ENCODE results near the gene TCHH. TPM values are rescaled to one million over a fixed set of nuclear protein-coding genes. Genes with fewer than 3 reads are reported as not detected.

TCHH gene
- under 1 TPM; 0.16 to 0.27 TPM for total RNA-seq
- polyA plus RNA-seq = under 1 TPM in 1 of 2 donors, not detected in 1; 0.13 TPM
- long read RNA-seq, donor 1, partial matches to known transcripts = 0 of 4 reads
- long read RNA-seq, donor 1, other reads (novel, unspliced or antisense) = 4 of 4 reads
- long read RNA-seq, donor 2 = 0 reads

- 53 to 64% methylated on average over 4 of the region's 4 CpGs for WGBS, 2 donors
- no peak for ATAC-seq (ENCODE audit: low FRiP score)
Observed at GRCh38 chr1:152115344-152115743, at the start of gene TCHH. TCHH (minus strand) TSS chr1:152115444; CDS start chr1:152114080, 1,364 bp downstream.

GRCh38 chr1:152164517-152165136 is 49.4 kb upstream of the TCHH start:
- no peaks in the 10 kb centered on the region for H3K9me3 ChIP-seq (ENCODE audit: control insufficient read depth, low read length)

More at GRCh38 chr1:152115344-152115743, at the start of gene TCHH:
- Histone ChIP-seq H3K27ac (ENCODE audit: low read depth in 1 of 2, low read length in 2 of 2) (no peak within 1 kb of the TSS), H3K4me1 (ENCODE audit: control insufficient read depth in 1 of 2, insufficient read depth in 2 of 2, low read length in 2 of 2) (no peaks in the 10 kb centered on the region), H3K36me3 (ENCODE audit: control insufficient read depth in 1 of 2, insufficient read depth in 2 of 2, low read length in 1 of 2) (no peaks in the 10 kb centered on the region), H3K27me3 (ENCODE audit: control insufficient read depth in 1 of 2, insufficient read depth in 2 of 2, low read length in 1 of 2) (no peaks in the 10 kb centered on the region), H3K9me3 (ENCODE audit: control insufficient read depth, low read length) (no peaks in the 10 kb centered on the region), H3K4me3 (ENCODE audit: low read length in 2 of 2) (no peak within 1 kb of the TSS)
- intact Hi-C loops (cut with DNase I) = no loop called here
- no peak for DNase-seq

GRCh38 chr1:152162792-152163463 is 47.7 kb upstream of the TCHH start:
- intact Hi-C loops (cut with DNase I) = no loop called here
- WGBS, 2 donors = 19 to 33% methylated on average over 1 of the region's 1 CpG
- no peak overlapping the region for H3K4me3 ChIP-seq (ENCODE audit: low read length in 2 of 2)
- no peaks in the 10 kb centered on the region for H3K27me3 ChIP-seq (ENCODE audit: control insufficient read depth in 1 of 2, insufficient read depth in 2 of 2, low read length in 1 of 2)
- H3K36me3 ChIP-seq (ENCODE audit: control insufficient read depth in 1 of 2, insufficient read depth in 2 of 2, low read length in 1 of 2) = no peaks in the 10 kb centered on the region
- ATAC-seq (ENCODE audit: low FRiP score) (no peak), DNase-seq (no peak)
- peaks cover 0 to 2% of the 10 kb centered on the region in 2 donors for H3K4me1 ChIP-seq (ENCODE audit: control insufficient read depth in 1 of 2, insufficient read depth in 2 of 2, low read length in 2 of 2)
- no peaks in the 10 kb centered on the region for H3K9me3 ChIP-seq (ENCODE audit: control insufficient read depth, low read length)
- no peak overlapping the region for H3K27ac ChIP-seq (ENCODE audit: low read depth in 1 of 2, low read length in 2 of 2)

More at GRCh38 chr1:152164517-152165136, 49.4 kb upstream of the TCHH start:
- DNase-seq (no peak), ATAC-seq (ENCODE audit: low FRiP score) (no peak)
- WGBS, 2 donors = 55 to 57% methylated on average over 2 of the region's 2 CpGs
- Histone ChIP-seq H3K4me1 (ENCODE audit: control insufficient read depth in 1 of 2, insufficient read depth in 2 of 2, low read length in 2 of 2) (peaks cover 0 to 2% of the 10 kb centered on the region in 2 donors), H3K4me3 (ENCODE audit: low read length in 2 of 2) (no peak overlapping the region), H3K27me3 (ENCODE audit: control insufficient read depth in 1 of 2, insufficient read depth in 2 of 2, low read length in 1 of 2) (no peaks in the 10 kb centered on the region), H3K36me3 (ENCODE audit: control insufficient read depth in 1 of 2, insufficient read depth in 2 of 2, low read length in 1 of 2) (no peaks in the 10 kb centered on the region), H3K27ac (ENCODE audit: low read depth in 1 of 2, low read length in 2 of 2) (no peak overlapping the region)
- intact Hi-C loops (cut with DNase I) = no loop called here

DNA sequence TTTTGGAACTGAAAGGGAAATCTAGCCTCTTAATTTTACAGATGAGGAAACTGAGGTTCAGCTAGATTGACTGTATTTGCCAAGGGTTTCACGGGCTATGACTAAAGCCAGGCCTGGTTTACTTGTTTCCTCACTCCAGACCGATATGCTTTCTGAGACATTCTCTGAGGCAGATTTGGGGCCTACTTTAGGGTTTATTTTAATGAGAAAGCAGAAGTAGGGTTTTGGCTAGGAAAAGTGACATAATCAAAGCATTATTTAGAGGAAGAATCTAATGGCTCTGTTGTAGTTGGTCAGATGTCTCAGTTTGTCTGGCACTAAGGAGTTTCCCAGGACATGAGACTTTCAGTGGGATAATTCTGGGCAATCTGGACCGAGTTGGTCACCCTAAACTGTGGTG is 45.3 kb upstream of the TCHH start:
- Histone ChIP-seq H3K4me3 (ENCODE audit: low read length in 2 of 2) (no peak overlapping the region), H3K9me3 (ENCODE audit: control insufficient read depth, low read length) (no peaks in the 10 kb centered on the region), H3K27me3 (ENCODE audit: control insufficient read depth in 1 of 2, insufficient read depth in 2 of 2, low read length in 1 of 2) (no peaks in the 10 kb centered on the region), H3K36me3 (ENCODE audit: control insufficient read depth in 1 of 2, insufficient read depth in 2 of 2, low read length in 1 of 2) (no peaks in the 10 kb centered on the region), H3K4me1 (ENCODE audit: control insufficient read depth in 1 of 2, insufficient read depth in 2 of 2, low read length in 2 of 2) (peaks cover 0 to 2% of the 10 kb centered on the region in 2 donors), H3K27ac (ENCODE audit: low read depth in 1 of 2, low read length in 2 of 2) (no peak overlapping the region)
- intact Hi-C loops (cut with DNase I) = no loop called here
- DNase-seq (no peak), ATAC-seq (ENCODE audit: low FRiP score) (no peak)
- WGBS, 2 donors = 76 to 85% methylated on average over 3 of the region's 3 CpGs

GRCh38 chr1:152159144-152159543 is 43.9 kb upstream of the TCHH start, which contains the start of gene RPTN:
RPTN (minus strand) TSS chr1:152159228; CDS start chr1:152157889, 1,339 bp downstream.
- 81 to 88% methylated on average over 1 of the region's 1 CpG for WGBS, 2 donors
- intact Hi-C loops (cut with DNase I) = no loop called here

GRCh38 chr1:152153996-152154395 is 38.8 kb upstream of the TCHH start:
- Histone ChIP-seq H3K36me3 (ENCODE audit: control insufficient read depth in 1 of 2, insufficient read depth in 2 of 2, low read length in 1 of 2) (no peaks in the 10 kb centered on the region), H3K27ac (ENCODE audit: low read depth in 1 of 2, low read length in 2 of 2) (no peak overlapping the region), H3K9me3 (ENCODE audit: control insufficient read depth, low read length) (no peaks in the 10 kb centered on the region), H3K4me3 (ENCODE audit: low read length in 2 of 2) (no peak overlapping the region), H3K4me1 (ENCODE audit: control insufficient read depth in 1 of 2, insufficient read depth in 2 of 2, low read length in 2 of 2) (no peaks in the 10 kb centered on the region), H3K27me3 (ENCODE audit: control insufficient read depth in 1 of 2, insufficient read depth in 2 of 2, low read length in 1 of 2) (no peaks in the 10 kb centered on the region)
- 84% methylated on average over 3 of the region's 3 CpGs for WGBS, 2 donors
- ATAC-seq (ENCODE audit: low FRiP score) (no peak), DNase-seq (no peak)
- intact Hi-C loops (cut with DNase I) = no loop called here

More at GRCh38 chr1:152159144-152159543, 43.9 kb upstream of the TCHH start, which contains the start of gene RPTN:
- DNase-seq (no peak), ATAC-seq (ENCODE audit: low FRiP score) (no peak)
- H3K27ac ChIP-seq (ENCODE audit: low read depth in 1 of 2, low read length in 2 of 2) = no peak within 1 kb of the TSS
- H3K9me3 ChIP-seq (ENCODE audit: control insufficient read depth, low read length) = no peaks in the 10 kb centered on the region
- no peaks in the 10 kb centered on the region for H3K27me3 ChIP-seq (ENCODE audit: control insufficient read depth in 1 of 2, insufficient read depth in 2 of 2, low read length in 1 of 2)
- H3K36me3 ChIP-seq (ENCODE audit: control insufficient read depth in 1 of 2, insufficient read depth in 2 of 2, low read length in 1 of 2) = no peaks in the 10 kb centered on the region
- no peak within 1 kb of the TSS for H3K4me3 ChIP-seq (ENCODE audit: low read length in 2 of 2)
- peaks cover 0 to 2% of the 10 kb centered on the region in 2 donors for H3K4me1 ChIP-seq (ENCODE audit: control insufficient read depth in 1 of 2, insufficient read depth in 2 of 2, low read length in 2 of 2)

- Histone ChIP-seq H3K27me3 (ENCODE audit: control insufficient read depth in 1 of 2, insufficient read depth in 2 of 2, low read length in 1 of 2) (no peaks in the 10 kb centered on the region), H3K9me3 (ENCODE audit: control insufficient read depth, low read length) (peaks cover 5% of the 10 kb centered on the region), H3K4me1 (ENCODE audit: control insufficient read depth in 1 of 2, insufficient read depth in 2 of 2, low read length in 2 of 2) (no peaks in the 10 kb centered on the region), H3K4me3 (ENCODE audit: low read length in 2 of 2) (no peak overlapping the region), H3K27ac (ENCODE audit: low read depth in 1 of 2, low read length in 2 of 2) (no peak overlapping the region), H3K36me3 (ENCODE audit: control insufficient read depth in 1 of 2, insufficient read depth in 2 of 2, low read length in 1 of 2) (no peaks in the 10 kb centered on the region)
- DNase-seq = no peak
- intact Hi-C loops (cut with DNase I) = no loop called here
- no peak for ATAC-seq (ENCODE audit: low FRiP score)
- 72 to 75% methylated on average over 2 of the region's 2 CpGs for WGBS, 2 donors
Observed at GRCh38 chr1:152151646-152152045, 36.4 kb upstream of the TCHH start.

- intact Hi-C loops (cut with DNase I) = no loop called here
- DNase-seq (no peak), ATAC-seq (ENCODE audit: low FRiP score) (no peak)
- no peak overlapping the region for H3K27ac ChIP-seq (ENCODE audit: low read depth in 1 of 2, low read length in 2 of 2)
- H3K27me3 ChIP-seq (ENCODE audit: control insufficient read depth in 1 of 2, insufficient read depth in 2 of 2, low read length in 1 of 2) = no peaks in the 10 kb centered on the region
- H3K9me3 ChIP-seq (ENCODE audit: control insufficient read depth, low read length) = peaks cover 5% of the 10 kb centered on the region
- WGBS, 2 donors = 58 to 73% methylated on average over 1 of the region's 1 CpG
- H3K36me3 ChIP-seq (ENCODE audit: control insufficient read depth in 1 of 2, insufficient read depth in 2 of 2, low read length in 1 of 2) = no peaks in the 10 kb centered on the region
- H3K4me1 ChIP-seq (ENCODE audit: control insufficient read depth in 1 of 2, insufficient read depth in 2 of 2, low read length in 2 of 2) = no peaks in the 10 kb centered on the region
- no peak overlapping the region for H3K4me3 ChIP-seq (ENCODE audit: low read length in 2 of 2)
Observed at GRCh38 chr1:152148981-152149380, 33.7 kb upstream of the TCHH start.
